Measurements from ENCODE around the gene HK3. TPM values are rescaled to one million over a fixed set of nuclear protein-coding genes. Genes with fewer than 3 reads are reported as not detected.

Gene HK3
- polyA plus RNA-seq, 1 donor from 2014 or later = 7.8 TPM

GRCh38 chr5:176835918-176836317 lies 63.2 kb downstream of the HK3 start:
- H3K27me3 ChIP-seq (ENCODE audit: insufficient read depth, low read depth, low read length) = peaks cover 22% of the 10 kb centered on the region
- no peaks in the 10 kb centered on the region for H3K9me2 ChIP-seq (ENCODE audit: insufficient read depth, low read length)
- no peak overlapping the region for H3K4me3 ChIP-seq (ENCODE audit: low read length)
- no peaks in the 10 kb centered on the region for H3F3A ChIP-seq (ENCODE audit: insufficient read depth, low read length, poor library complexity, severe bottlenecking)
- H3K4me2 ChIP-seq (ENCODE audit: low read length) = no peak overlapping the region
- no peaks in the 10 kb centered on the region for H3K9me3 ChIP-seq (ENCODE audit: low read length)
- no peak overlapping the region for H3K9ac ChIP-seq (ENCODE audit: low read length)
- TF ChIP-seq, protein P1, sequence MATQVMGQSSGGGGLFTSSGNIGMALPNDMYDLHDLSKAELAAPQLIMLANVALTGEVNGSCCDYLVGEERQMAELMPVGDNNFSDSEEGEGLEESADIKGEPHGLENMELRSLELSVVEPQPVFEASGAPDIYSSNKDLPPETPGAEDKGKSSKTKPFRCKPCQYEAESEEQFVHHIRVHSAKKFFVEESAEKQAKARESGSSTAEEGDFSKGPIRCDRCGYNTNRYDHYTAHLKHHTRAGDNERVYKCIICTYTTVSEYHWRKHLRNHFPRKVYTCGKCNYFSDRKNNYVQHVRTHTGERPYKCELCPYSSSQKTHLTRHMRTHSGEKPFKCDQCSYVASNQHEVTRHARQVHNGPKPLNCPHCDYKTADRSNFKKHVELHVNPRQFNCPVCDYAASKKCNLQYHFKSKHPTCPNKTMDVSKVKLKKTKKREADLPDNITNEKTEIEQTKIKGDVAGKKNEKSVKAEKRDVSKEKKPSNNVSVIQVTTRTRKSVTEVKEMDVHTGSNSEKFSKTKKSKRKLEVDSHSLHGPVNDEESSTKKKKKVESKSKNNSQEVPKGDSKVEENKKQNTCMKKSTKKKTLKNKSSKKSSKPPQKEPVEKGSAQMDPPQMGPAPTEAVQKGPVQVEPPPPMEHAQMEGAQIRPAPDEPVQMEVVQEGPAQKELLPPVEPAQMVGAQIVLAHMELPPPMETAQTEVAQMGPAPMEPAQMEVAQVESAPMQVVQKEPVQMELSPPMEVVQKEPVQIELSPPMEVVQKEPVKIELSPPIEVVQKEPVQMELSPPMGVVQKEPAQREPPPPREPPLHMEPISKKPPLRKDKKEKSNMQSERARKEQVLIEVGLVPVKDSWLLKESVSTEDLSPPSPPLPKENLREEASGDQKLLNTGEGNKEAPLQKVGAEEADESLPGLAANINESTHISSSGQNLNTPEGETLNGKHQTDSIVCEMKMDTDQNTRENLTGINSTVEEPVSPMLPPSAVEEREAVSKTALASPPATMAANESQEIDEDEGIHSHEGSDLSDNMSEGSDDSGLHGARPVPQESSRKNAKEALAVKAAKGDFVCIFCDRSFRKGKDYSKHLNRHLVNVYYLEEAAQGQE (IDR thresholded peaks at IDR 0.05; ENCODE audit: borderline replicate concordance) = no peak
- TF ChIP-seq SMC3 (conservative IDR thresholded peaks at IDR 0.05; ENCODE audit: poor library complexity) (no peak), TAF1 (IDR thresholded peaks at IDR 0.05; ENCODE audit: low read depth) (no peak), MXI1 (conservative IDR thresholded peaks at IDR 0.05; ENCODE audit: poor library complexity, severe bottlenecking) (no peak), POLR2AphosphoS5 (IDR thresholded peaks at IDR 0.05) (no peak), RAD21 (conservative IDR thresholded peaks at IDR 0.05) (no peak)
- H2AFZ ChIP-seq (ENCODE audit: low read depth, low read length) = no peak overlapping the region
- H3K36me3 ChIP-seq (ENCODE audit: insufficient read depth, low read length) = no peaks in the 10 kb centered on the region
- H3K79me2 ChIP-seq (replicated peaks; ENCODE audit: insufficient read depth, low read length) = no peaks in the 10 kb centered on the region
- H4K20me1 ChIP-seq (ENCODE audit: insufficient read depth) = no peaks in the 10 kb centered on the region
- no peak overlapping the region for H3K27ac ChIP-seq (ENCODE audit: low read length)

DNA sequence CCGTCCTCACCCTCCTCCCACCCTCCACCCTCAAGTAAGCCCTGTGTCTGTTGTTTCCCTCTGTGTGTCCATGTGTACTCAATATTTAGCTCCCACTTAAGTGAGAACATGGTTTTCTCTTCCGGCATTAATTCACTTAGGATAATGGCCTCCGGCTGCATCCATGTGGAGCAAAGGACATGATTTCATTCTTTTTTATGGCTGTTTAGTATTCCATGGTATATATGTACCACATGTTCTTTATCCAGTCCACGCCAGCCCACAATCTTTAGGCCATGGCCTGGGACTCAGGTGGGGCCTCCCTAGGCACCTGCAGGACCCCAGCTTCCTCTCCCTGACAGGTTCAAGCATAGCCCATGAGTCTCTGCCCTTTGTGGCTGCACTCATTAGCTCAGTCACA lies 65.9 kb downstream of the HK3 start:
- Histone ChIP-seq H3K9me2 (ENCODE audit: insufficient read depth, low read length) (no peaks in the 10 kb centered on the region), H3K4me3 (ENCODE audit: low read length) (no peak overlapping the region), H3K9ac (ENCODE audit: low read length) (no peak overlapping the region), H3K36me3 (ENCODE audit: insufficient read depth, low read length) (no peaks in the 10 kb centered on the region), H3K27ac (ENCODE audit: low read length) (no peak overlapping the region), H3K79me2 (replicated peaks; ENCODE audit: insufficient read depth, low read length) (no peaks in the 10 kb centered on the region), H4K20me1 (ENCODE audit: insufficient read depth) (no peaks in the 10 kb centered on the region), H3K4me2 (ENCODE audit: low read length) (no peak overlapping the region), H2AFZ (ENCODE audit: low read depth, low read length) (no peak overlapping the region), H3K27me3 (ENCODE audit: insufficient read depth, low read depth, low read length) (peaks cover 16% of the 10 kb centered on the region), H3F3A (ENCODE audit: insufficient read depth, low read length, poor library complexity, severe bottlenecking) (no peaks in the 10 kb centered on the region), H3K9me3 (ENCODE audit: low read length) (no peaks in the 10 kb centered on the region)
- TF ChIP-seq POLR2AphosphoS5 (IDR thresholded peaks at IDR 0.05) = no peak
- TF ChIP-seq EP300 (conservative IDR thresholded peaks at IDR 0.05; ENCODE audit: poor library complexity, severe bottlenecking) = no peak
- TF ChIP-seq, protein P1 (IDR thresholded peaks at IDR 0.05; ENCODE audit: borderline replicate concordance) = no peak
- TF ChIP-seq, protein P2, sequence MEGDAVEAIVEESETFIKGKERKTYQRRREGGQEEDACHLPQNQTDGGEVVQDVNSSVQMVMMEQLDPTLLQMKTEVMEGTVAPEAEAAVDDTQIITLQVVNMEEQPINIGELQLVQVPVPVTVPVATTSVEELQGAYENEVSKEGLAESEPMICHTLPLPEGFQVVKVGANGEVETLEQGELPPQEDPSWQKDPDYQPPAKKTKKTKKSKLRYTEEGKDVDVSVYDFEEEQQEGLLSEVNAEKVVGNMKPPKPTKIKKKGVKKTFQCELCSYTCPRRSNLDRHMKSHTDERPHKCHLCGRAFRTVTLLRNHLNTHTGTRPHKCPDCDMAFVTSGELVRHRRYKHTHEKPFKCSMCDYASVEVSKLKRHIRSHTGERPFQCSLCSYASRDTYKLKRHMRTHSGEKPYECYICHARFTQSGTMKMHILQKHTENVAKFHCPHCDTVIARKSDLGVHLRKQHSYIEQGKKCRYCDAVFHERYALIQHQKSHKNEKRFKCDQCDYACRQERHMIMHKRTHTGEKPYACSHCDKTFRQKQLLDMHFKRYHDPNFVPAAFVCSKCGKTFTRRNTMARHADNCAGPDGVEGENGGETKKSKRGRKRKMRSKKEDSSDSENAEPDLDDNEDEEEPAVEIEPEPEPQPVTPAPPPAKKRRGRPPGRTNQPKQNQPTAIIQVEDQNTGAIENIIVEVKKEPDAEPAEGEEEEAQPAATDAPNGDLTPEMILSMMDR (IDR thresholded peaks at IDR 0.05; ENCODE audit: poor library complexity, severe bottlenecking) = no peak

All from neural cell (in vitro differentiated cells).